HG03469 (cell line): ENCODE data around the gene TGDS.
"Not testable (repeated sequence)": the region's sequence is repeated elsewhere in the genome, so short reads cannot be mapped to it uniquely, and the experiment has no call there.

Experiments
- ATAC-seq: cut with Tn5 transposase; IDR thresholded peaks from one replicate; pipeline ENCODE4 v1.9.1; 2021; ENCODE audit warnings: mild to moderate bottlenecking, moderate library complexity, moderate number of reproducible peaks; ENCODE audit not compliant: unreplicated experiment

TGDS gene

GRCh38 chr13:94553766-94554165 lies 42.2 kb downstream of the TGDS start:
- no peak for ATAC-seq

- no peak for ATAC-seq
Measured at GRCh38 chr13:94552095-94552494, 43.9 kb downstream of the TGDS start.

DNA sequence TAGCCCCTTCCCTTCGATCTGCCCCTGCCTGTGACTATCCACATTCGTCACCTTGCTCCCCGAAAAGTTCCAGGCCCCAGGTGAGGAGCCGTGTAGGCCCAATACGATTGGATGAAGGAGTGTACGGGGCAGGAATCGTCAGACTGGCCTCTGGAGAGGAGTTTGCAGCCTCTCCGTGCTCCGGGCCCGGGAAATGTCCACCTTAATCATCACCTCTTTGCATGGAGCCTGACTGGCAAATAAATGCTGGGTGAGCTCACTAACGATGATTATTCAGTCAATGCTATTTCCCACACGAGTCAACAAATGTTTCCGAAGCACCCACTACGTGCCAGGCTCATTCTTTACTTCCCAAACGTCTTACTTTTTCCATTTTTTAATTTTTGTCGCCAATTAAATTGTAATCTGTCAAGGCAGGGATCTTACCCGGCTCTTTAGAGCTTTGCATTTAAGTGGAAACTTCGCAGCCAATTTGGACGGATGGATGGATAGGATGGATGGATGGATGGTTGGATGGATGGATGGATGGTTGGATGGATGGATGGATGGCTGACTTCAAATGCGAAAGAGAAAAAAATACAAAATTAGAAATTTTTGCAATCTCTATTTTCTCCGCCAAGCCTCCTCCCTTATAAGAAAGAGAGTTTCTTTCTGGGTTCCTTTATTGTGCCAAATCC lies 45.8 kb downstream of the TGDS start:
- ATAC-seq, result peak; percentile 1

DNA sequence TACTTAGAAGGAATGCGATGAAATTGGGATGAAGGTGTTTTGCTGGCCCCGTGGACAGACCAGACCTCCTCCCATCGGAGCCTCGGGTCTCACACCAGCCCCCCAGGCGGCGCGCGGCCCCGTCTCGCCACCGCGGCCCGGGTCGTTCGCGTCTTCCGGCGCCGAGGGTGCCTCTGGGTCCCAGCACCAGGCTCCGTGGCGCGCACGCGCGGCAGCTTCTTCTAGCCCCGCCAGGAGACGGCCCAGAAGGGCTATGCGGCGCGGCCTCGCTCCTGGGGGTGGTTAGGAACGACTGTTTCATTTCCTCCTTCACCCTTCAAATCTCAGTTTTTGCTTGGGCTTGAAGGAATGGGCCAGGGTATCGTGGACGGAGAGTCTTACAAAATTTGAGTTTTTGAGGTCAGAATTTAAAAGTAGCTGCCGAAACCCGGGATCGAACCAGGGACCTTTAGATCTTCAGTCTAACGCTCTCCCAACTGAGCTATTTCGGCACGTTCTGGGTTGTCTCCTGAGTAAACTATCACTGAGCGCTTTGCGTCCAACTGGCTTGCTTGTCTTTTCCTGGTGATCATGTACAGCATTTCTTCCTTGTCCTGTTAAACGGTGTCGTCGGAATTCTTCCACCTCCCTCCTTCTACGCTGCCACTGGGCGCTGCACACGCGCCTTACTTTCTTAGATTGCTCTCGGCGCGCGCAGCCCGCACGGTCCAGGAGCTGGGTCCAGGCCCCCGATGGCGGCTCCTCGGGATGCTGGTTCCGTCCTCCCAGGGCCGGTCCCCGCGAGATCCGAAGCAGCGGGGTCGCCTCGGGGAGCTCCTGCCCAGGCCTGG lies 46.5 kb downstream of the TGDS start:
- ATAC-seq, result peak; percentile 89

DNA sequence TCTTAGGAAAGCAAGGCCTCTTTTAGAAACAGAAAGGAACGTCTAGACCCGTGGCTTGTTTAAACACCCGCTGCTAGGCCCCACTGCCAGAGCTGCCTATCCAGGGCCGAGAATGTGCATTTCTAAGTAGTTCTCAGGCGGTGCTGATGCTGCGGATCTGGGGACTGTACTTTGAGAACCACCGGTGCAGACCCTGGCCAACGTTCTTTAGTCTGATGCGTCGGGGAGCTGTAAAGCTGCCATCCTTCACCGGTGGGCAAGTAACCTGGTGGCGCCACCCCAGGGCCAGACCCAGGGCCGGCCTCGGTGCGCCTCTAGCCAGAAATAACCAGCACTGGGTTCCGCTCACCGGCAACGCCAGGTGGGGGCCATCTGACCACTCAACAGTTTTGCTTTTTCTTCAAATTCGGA lies 47.1 kb downstream of the TGDS start:
- peak; percentile 27 for ATAC-seq

DNA sequence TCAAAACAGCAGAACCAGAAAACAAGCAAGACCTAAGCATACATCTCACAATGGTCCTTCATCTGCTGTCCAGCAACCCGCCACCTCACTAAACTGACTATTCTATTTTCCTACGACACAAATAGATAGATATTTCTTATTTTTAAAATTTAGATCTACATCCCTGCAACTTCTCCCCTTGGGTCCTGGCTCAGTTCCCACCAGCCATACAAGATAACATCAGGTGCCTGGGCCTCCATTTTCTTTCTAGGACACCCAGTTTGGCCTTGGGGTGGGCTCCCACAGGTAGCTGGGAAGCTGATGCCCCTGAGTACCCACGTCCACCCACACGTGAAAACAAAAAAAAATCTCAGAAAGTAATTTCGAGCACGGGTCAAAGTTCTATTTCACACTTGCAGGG lies 47.6 kb downstream of the TGDS start:
- no peak for ATAC-seq

GRCh38 chr13:94546061-94546839 lies 49.7 kb downstream of the TGDS start:
- no peak for ATAC-seq

DNA sequence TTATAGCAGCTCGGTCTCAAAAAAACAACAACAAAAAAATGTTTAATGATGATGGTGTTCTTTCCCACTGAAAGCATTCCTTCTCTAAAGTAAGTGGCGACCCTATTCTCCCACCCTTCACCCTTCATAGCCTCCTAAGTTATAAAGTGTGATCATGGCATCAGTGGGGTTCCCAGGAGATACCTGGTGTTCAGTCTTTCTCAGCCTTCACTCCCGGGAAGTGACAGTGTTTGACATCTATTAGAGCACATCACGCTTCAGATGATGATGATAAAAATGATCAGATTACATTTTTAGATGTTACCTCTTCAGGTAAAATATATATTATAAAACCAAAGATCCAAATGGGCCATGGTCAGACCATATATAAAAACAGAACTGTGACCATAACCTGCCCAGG lies 51.0 kb downstream of the TGDS start:
- ATAC-seq, result no peak

GRCh38 chr13:94542917-94543316 lies 53.0 kb downstream of the TGDS start:
- no peak for ATAC-seq

GRCh38 chr13:94537740-94538630 lies 58.0 kb downstream of the TGDS start:
- ATAC-seq, result no peak

- no peak for ATAC-seq
Measured at GRCh38 chr13:94535775-94536174, 60.2 kb downstream of the TGDS start.

DNA sequence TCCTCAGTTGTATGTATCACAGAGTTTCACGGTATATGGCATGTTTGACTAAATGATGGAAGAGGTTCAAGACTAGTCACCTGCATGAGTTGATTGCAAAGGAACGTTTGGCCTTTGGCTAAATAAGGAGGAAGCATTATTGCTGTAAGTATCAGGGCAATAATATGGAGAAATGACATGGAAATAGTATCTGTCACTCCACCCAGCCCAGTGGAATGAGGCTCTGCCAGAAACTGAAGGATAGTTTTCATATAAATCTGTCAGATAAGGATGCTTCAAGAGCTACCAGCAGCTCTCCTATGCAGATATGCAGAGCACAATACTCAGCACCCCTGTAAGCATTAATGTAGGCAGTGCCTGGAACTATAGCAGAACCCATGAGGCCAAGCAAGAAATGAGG lies 60.7 kb downstream of the TGDS start:
- no peak for ATAC-seq

DNA sequence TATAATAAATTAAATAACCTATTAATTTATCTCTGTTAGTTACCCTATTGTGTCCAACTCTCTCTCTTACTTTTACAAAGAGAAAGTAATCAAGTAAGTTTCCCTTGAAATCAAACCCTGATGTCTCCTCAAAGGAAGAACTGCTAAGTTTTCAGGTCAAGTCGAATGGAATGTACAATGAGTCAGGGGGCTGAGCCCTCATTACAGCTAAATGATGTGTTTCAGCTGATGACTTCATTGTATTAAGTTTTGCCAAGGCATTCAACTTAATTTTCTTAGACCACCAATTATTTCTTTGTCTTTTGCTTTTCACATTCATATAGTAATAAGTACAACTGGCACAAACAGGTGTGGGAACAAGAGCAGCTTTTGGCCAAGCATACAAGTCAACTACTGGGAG lies 61.8 kb downstream of the TGDS start:
- ATAC-seq, result no peak

GRCh38 chr13:94532278-94532677 lies 63.7 kb downstream of the TGDS start:
- ATAC-seq, result not testable (repeated sequence)

GRCh38 chr13:94526956-94527355 lies 69.0 kb downstream of the TGDS start:
- not testable (repeated sequence) for ATAC-seq

DNA sequence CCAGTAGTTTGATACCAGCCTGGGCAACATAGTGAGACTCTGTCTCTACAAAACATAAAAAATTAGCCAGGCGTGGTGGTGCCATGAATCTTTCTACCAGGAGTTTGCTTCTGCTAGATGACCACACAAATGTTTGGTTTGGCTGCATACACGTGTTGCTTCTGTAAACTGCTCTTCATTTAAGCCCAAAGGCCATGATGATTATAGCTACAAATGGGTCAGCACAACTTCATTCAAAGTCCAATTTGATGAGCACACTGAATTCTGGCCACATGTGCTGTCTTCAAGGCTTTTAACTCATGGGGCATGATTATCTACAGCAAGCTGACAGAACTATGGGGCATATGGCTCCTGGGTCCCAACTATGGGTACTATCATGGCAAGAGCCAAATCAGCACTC lies 70.2 kb downstream of the TGDS start:
- ATAC-seq, result no peak

DNA sequence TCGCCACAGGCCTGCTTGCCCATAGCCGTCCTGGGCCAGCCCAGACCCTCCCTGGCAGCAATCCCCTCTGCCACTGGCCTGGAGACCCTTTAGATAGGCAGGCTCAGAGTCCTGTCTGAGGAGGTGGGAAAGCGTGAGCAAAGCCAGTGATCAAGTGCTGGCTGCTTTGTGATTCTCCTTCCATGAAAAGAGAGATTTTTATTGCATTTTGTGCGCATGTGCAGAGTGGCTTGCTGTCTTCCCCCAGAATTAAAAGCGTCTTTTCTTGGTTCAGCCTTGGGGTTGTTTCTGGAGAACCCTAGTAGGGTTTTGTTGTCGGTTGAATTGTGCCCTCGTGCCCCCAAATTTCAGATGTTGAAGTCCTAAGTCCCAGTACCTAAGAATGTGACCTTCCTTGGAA lies 71.5 kb downstream of the TGDS start:
- ATAC-seq, result no peak
